HG02759 (cell line): ENCODE data around the gene TMEM143.
"Not testable (repeated sequence)": the region's sequence is repeated elsewhere in the genome, so short reads cannot be mapped to it uniquely, and the experiment has no call there.

Experiments
- ATAC-seq: cut with Tn5 transposase; IDR thresholded peaks from one replicate; pipeline ENCODE4 v1.9.1; 2021; ENCODE audit warnings: mild to moderate bottlenecking, moderate library complexity; ENCODE audit not compliant: unreplicated experiment

Gene TMEM143

DNA sequence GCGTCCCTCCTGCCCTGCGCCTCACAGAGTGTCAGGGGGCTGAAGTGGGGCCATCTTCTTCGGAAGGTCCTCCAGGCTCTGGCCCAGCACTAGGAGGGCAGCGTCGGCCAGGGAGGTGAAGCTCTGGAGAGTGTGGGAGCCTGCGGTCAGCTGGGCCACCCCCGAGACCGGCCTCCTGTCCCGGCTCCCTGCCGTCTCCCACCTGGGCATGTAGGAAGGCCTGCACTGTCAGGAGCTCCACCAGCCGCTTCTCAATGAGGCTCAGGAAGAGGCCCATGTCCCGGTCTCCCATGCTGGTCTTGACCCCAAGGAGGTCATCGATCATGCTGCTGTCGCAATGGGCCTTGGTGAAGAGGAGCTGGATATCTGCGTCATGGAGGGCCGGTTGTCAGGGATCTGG is 65.8 kb downstream of the TMEM143 start:
- ATAC-seq = no peak

DNA sequence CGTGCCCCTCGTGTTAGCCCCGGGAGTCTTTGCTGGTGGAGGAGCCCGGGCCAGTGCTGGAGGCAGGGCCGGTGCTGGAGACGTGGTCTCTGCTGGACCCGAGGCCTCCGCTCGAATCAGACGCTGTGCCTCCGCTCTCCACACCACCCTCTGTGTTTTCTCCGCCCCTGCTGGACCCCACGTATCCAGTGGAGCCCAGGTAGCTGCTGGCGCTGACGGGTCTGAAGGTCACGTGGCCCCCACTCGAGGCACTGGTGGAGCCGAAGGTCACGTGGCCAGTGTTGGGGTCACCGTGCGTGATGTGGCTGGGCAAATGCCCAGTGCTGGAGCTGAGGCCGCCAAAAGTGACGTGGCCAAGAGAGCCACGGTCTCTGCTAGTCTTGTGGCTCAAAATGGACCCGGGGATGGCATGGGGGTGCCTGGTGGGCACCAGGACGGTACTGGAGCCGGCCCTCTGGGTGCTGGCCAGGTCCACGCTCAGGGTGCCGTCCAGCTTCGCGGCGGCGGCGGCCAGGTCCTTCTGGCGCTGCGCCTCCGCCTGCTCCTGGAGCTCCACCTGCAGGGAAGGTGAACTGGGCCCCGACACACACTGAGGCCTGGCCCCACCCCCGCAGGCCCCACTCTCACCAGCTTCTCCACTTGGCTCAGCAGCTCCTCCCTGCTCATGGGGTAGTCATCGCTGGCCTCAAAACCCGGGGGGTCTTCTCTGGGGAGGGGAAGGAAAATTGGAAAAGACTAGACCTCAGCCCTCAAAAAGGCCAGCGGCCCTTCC is 66.6 kb downstream of the TMEM143 start:
- no peak for ATAC-seq

DNA sequence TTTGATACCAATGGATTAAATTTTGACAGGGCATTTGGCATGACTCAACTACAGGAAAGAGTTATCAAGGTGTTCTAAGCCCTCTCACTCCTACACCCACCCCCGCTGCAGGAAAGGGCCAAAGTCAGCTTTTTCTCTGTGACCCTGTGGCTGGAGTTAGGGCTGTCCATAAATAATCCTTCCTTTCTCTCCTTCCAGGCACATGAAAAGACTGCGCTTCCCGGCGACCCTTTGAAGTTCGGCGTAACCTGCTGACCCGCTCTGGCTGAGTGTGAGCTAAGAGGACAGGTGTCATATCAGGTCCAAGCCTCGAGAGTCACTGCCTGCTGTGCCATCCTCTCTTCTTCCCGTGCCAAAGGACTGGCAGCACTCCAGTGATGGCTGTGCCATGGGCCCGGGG is 68.3 kb downstream of the TMEM143 start:
- no peak for ATAC-seq

DNA sequence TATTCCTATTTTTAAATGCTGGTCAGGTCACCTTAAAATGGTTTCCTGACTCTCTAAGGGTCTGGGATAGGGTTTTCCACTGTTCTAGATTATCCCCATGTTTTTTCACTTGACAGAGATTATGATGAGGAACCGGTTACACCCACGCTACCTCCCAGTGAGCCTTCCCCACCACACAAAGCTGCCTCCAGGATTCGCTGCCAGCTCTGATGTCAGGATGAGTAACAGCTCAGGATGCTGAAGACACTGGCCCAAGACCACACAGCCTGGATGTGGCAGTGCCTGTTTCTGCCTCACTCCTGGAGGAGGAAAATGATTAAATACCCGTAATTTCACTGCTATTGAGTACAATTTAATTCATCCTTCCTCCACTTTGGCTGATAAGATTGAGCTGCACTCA is 70.9 kb downstream of the TMEM143 start:
- no peak for ATAC-seq

DNA sequence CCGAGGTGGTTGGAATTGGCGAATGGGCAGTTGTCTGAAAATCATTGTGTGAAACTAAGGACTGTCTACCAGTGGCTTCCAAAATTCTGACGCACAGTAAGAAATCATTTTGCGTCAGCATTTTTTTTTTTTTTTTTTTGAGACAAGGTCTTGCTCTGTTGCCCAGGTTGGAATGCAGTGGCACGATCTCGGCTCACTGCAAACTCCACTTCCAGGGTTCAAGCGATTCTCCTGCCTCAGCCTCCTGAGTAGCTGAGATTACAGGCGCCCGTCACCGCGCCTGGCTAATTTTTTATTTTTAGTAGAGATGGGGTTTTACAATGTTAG is 72.3 kb downstream of the TMEM143 start:
- ATAC-seq = not testable (repeated sequence)

DNA sequence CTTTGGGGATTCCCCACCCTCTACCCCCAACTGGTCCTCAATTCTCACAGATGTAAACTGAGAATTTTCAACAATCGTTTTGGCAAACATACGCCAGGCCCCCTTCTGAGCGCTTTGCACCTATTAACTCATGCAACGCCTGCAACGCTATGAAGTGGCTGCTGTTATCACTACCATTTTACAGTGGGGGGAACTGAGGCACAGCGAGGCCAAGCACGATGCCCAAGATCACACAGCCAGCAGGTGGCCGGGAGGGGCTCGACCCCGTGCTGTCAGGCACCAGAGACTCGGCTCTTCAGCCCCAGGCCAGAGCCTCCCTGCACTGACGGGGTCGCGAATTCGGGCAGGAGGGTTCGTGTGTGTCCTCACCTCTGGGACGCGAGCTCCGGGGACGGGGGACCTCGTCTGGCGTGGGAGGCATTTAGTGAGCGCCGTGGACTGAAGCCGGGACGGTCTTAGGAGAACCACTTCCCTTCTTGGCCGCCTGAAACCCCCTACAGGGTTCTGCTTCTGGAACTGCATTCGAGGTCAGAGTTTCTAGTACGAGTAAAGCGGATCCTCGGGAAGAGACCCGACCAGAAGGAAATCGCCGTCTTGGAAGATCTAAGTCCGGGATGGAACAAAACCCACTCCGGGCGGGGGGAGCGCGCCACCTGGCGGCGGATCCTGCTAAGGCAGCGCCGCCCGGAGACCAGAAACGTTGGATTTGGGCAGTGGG is 72.8 kb downstream of the TMEM143 start:
- ATAC-seq = no peak

DNA sequence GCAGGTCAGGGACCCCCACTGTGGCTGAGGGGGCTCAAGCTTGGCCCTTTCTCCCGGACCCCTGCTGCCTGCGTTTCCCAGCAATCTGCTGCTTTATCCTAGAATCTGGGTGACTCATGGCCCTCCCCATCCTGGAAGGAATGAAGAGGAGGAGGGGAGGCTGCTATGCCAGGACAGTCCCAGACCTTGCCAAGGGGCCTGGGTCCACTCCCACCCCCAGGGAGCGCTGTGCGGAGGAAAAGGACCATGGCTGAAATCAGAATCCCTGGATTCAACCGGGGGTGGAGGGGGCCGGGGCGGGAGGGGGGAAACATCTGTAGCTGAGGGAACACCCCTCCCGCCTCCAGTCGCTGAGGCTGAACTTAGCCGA is 73.4 kb downstream of the TMEM143 start:
- ATAC-seq = no peak

DNA sequence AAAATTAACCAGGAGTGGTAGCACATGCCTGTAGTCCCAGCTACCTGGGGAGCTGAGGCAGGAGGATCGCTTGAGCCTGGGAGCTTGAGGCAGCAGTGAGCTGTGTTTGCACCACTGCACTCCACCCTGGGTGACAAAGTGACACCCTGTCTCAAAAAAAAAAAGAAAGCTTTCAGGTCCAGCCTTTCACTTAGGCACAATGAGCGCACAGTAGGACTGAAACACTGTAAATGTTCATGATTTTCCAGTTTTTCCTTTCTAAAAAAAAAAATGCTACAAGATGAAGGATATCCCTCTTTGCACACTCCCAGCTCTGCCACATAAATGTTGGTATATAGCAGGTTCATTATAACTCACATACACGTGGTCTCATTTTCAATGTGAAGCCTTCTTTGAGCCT is 76.0 kb downstream of the TMEM143 start:
- no peak for ATAC-seq

DNA sequence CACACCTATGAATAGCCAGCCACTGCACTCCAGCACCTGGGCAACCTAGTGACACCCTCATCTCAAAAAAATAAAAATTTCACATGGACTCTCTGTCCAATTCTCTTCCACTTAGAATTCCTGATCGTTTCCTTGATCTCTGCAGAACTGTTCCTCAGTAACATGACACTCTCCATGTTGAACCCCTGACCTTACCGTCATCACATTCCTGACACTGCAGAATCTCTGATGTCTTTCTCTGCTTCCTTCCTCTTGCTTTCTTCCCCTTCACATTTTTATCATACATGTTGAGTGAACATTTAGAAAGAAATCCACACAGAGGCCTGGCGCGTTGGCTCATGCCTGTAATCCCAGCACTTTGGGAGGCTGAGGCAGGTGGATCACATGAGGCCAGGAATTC is 78.8 kb downstream of the TMEM143 start:
- no peak for ATAC-seq

DNA sequence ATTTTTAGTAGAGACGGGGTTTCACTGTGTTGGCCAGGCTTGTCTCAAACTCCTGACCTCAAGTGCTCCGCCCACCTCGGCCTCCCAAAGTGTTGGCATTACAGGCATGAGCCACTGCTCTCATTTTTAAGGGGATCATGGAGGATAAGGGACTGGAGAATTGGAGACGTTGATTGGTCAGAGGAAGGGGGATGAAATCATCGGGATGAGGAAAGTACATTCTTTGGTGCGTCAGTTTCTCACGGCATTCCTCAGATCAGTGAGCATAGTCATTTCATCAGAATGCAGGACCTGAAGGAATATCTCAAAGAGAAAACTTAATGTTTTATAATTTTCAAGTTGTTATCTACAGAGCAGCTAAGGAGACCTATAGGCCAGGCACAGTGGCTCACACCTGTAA is 79.8 kb downstream of the TMEM143 start:
- no peak for ATAC-seq
